Measurements from ENCODE around the gene FBLN1. TPM values are rescaled to one million over a fixed set of nuclear protein-coding genes. Genes with fewer than 3 reads are reported as not detected.

The FBLN1 gene
- total and polyA plus RNA-seq, 8 donors, result 38.8 to 416 (median 114) TPM

- WGBS, 5 donors, result 69 to 80% (median 71%) methylated on average over 5 to 7 of the region's 7 CpGs
- H3K9me3 ChIP-seq, result no peaks in the 10 kb centered on the region
These were observed 137.7 kb downstream of the FBLN1 start for GRCh38 chr22:45640291-45640940.

GRCh38 chr22:45640941-45641621 lies 138.4 kb downstream of the FBLN1 start:
- Histone ChIP-seq H3K27ac (no peak overlapping the region), H3K27me3 (peaks cover 7 to 67% (median 18%) of the 10 kb centered on the region in 3 donors), H3K36me3 (no peaks in the 10 kb centered on the region), H3K4me3 (no peak overlapping the region), H3K9me3 (no peaks in the 10 kb centered on the region), H3K4me1 (peaks cover 11 to 32% (median 20%) of the 10 kb centered on the region in 4 donors)
- intact Hi-C loops (cut with DNase I; ENCODE audit: low total_unique reads), result loop anchor here (10.0 kb wide), 1 partner anchor 224 kb away; no protein-coding TSS in a partner anchor
- no peak for TF ChIP-seq POLR2AphosphoS5 (IDR thresholded peaks at IDR 0.05)
- TF ChIP-seq EP300 (IDR thresholded peaks at IDR 0.05), result no peak
- TF ChIP-seq POLR2A (IDR thresholded peaks at IDR 0.05), result no peak
- no peak for TF ChIP-seq CTCF (IDR thresholded peaks at IDR 0.05)
- WGBS, 5 donors, result 86 to 91% (median 90%) methylated on average over 23 to 24 of the region's 24 CpGs
- DNase-seq, result no peak

More at GRCh38 chr22:45640291-45640940, 137.7 kb downstream of the FBLN1 start:
- H3K4me1 ChIP-seq, result peaks cover 5 to 25% (median 15%) of the 10 kb centered on the region in 4 donors
- peaks cover 7 to 63% (median 13%) of the 10 kb centered on the region in 3 donors for H3K27me3 ChIP-seq
- H3K36me3 ChIP-seq, result no peaks in the 10 kb centered on the region
- intact Hi-C loops (cut with DNase I; ENCODE audit: low total_unique reads), result loop anchor here (10.0 kb wide), 1 partner anchor 224 kb away; no protein-coding TSS in a partner anchor
- no peak for DNase-seq
- H3K27ac ChIP-seq, result no peak overlapping the region
- no peak overlapping the region for H3K4me3 ChIP-seq
- no peak for TF ChIP-seq EP300 (IDR thresholded peaks at IDR 0.05)

- Histone ChIP-seq H3K27me3 (peaks cover 7 to 84% (median 18%) of the 10 kb centered on the region in 3 donors), H3K4me3 (no peak overlapping the region), H3K9me3 (no peaks in the 10 kb centered on the region), H3K4me1 (peaks cover 12 to 32% (median 20%) of the 10 kb centered on the region in 4 donors), H3K27ac (no peak overlapping the region), H3K36me3 (no peaks in the 10 kb centered on the region)
- 20 to 63% (median 43%) methylated on average over 2 of the region's 2 CpGs for WGBS, 5 donors
- no peak for DNase-seq
- intact Hi-C loops (cut with DNase I; ENCODE audit: low total_unique reads), result loop anchor here (10.0 kb wide), 1 partner anchor 222 kb away; no protein-coding TSS in a partner anchor
- TF ChIP-seq POLR2A (IDR thresholded peaks at IDR 0.05) (no peak), CTCF (IDR thresholded peaks at IDR 0.05) (no peak), EP300 (IDR thresholded peaks at IDR 0.05) (no peak), POLR2AphosphoS5 (IDR thresholded peaks at IDR 0.05) (no peak)
These were observed 140.3 kb downstream of the FBLN1 start for GRCh38 chr22:45642986-45643385.

- H3K9me3 ChIP-seq, result no peaks in the 10 kb centered on the region
- DNase-seq, result no peak
- no peak overlapping the region for H3K4me3 ChIP-seq
- WGBS, 5 donors, result 55 to 68% (median 57%) methylated on average over 12 of the region's 12 CpGs
- intact Hi-C loops (cut with DNase I; ENCODE audit: low total_unique reads), result loop anchor here (10.0 kb wide), 1 partner anchor 220 kb away; no protein-coding TSS in a partner anchor
- no peaks in the 10 kb centered on the region for H3K36me3 ChIP-seq
- TF ChIP-seq EP300 (IDR thresholded peaks at IDR 0.05) (no peak), POLR2A (IDR thresholded peaks at IDR 0.05) (no peak), POLR2AphosphoS5 (IDR thresholded peaks at IDR 0.05) (no peak), CTCF (IDR thresholded peaks at IDR 0.05) (no peak)
- peaks cover 7 to 83% (median 18%) of the 10 kb centered on the region in 3 donors for H3K27me3 ChIP-seq
- H3K4me1 ChIP-seq, result peaks cover 9 to 16% (median 11%) of the 10 kb centered on the region in 4 donors
- no peak overlapping the region for H3K27ac ChIP-seq
These were observed 142.0 kb downstream of the FBLN1 start for GRCh38 chr22:45644714-45645113.

All from stomach (tissue), 9 donors.